ENCODE measurements around the gene POU6F2. TPM values are rescaled to one million over a fixed set of nuclear protein-coding genes. Genes with fewer than 3 reads are reported as not detected.

Gene POU6F2
- polyA plus RNA-seq, 2 of the 4 experiments (the other 2 are of a cell fraction) = not detected

- ChIA-PET CTCF (interaction anchor here (1.4 kb wide), 1 partner anchor 11 kb away, joined by 4 read pairs; no protein-coding TSS in a partner anchor), POLR2A (interaction anchor here (1.2 kb wide), 1 partner anchor 21 kb away, joined by 3 read pairs; the partner anchor contains the start of gene VPS41)
- 81% methylated on average over 7 of the region's 7 CpGs for WGBS (ENCODE audit: missing lambda C conversion rate)
- no peak overlapping the region for H3K4me3 ChIP-seq
- H3K4me2 ChIP-seq = peak overlapping the region; percentile 25; the same call in 2 of the 3 replicates
- DNase-seq (ENCODE audit: low read depth in 1 of 2, low spot score in 1 of 2) (peak in 1 of 2 experiments; percentile 20), FAIRE-seq (no peak), ATAC-seq (no peak)
- no peak for TF ChIP-seq RCOR1 (IDR thresholded peaks at IDR 0.05; ENCODE audit: low read depth, low read length)
- no peak for TF ChIP-seq NFE2L2 (conservative IDR thresholded peaks at IDR 0.05; ENCODE audit: low read length)
- TF ChIP-seq HES2 (IDR thresholded peaks at IDR 0.05) = no peak
- TF ChIP-seq RAD21 (conservative IDR thresholded peaks at IDR 0.05 in 1 of 2, IDR thresholded peaks at IDR 0.05 in 1 of 2) = no peak
- no peak for TF ChIP-seq RNF2 (IDR thresholded peaks at IDR 0.05; ENCODE audit: borderline replicate concordance, low read depth)
- TF ChIP-seq FOSL2 (IDR thresholded peaks at IDR 0.05) = no peak
- TF ChIP-seq FOSL2 (CRISPR knock-in tag; IDR thresholded peaks at IDR 0.05) = 0 out of 2 replicates have a peak, but pooled peaks have one; percentile 12
- H3K9me3 ChIP-seq = no peaks in the 10 kb centered on the region
- H3K4me1 ChIP-seq = peaks cover 9% of the 10 kb centered on the region; the same call in 1 of the 3 replicates
- H3K27ac ChIP-seq = 0 out of 6 replicates have a peak overlapping the region, but pooled peaks of 1 of the 2 experiments have one; percentile 11
Observed at GRCh38 chr7:38929460-38930171, 48.1 kb upstream of the POU6F2 start.

- 32% methylated on average over 6 of the region's 6 CpGs for WGBS (ENCODE audit: missing lambda C conversion rate)
- Histone ChIP-seq H3K4me3 (no peak overlapping the region), H3K9me3 (no peaks in the 10 kb centered on the region), H3K27ac (no peak overlapping the region), H3K4me1 (peaks cover 9% of the 10 kb centered on the region; the same call in 1 of the 3 replicates), H3K4me2 (peak overlapping the region; percentile 18)
- CTCF ChIA-PET = interaction anchor here (0.6 to 1.5 kb wide), 11 partner anchors 10 to 588 kb away, joined by 3 to 7 read pairs (median 4); no protein-coding TSS in a partner anchor
- peak; percentile 78 to 90; a peak in 4 of 6 replicates for ATAC-seq
- peak; percentile 70 for FAIRE-seq
- POLR2A ChIA-PET = no interaction called here
- TF ChIP-seq CHD2 (IDR thresholded peaks at IDR 0.05; ENCODE audit: low read length, partially characterized antibody) (no peak), REST (IDR thresholded peaks at IDR 0.05) (no peak), HOXA7 (CRISPR knock-in tag; IDR thresholded peaks at IDR 0.05) (no peak), CTCF (IDR thresholded peaks at IDR 0.05) (peak; percentile 90), SMC3 (IDR thresholded peaks at IDR 0.05) (peak; percentile 66), NFE2L2 (conservative IDR thresholded peaks at IDR 0.05; ENCODE audit: low read length) (no peak), RAD21 (conservative IDR thresholded peaks at IDR 0.05 in 1 of 2, IDR thresholded peaks at IDR 0.05 in 1 of 2) (peak; percentile 74 to 83), EP300 (IDR thresholded peaks at IDR 0.05) (no peak), HEYL (CRISPR knock-in tag; IDR thresholded peaks at IDR 0.05) (no peak), POLR2AphosphoS2 (conservative IDR thresholded peaks at IDR 0.05; ENCODE audit: low read length) (no peak), CBX2 (IDR thresholded peaks at IDR 0.05; ENCODE audit: borderline replicate concordance, low read depth) (no peak), POLR2A (IDR thresholded peaks at IDR 0.05; ENCODE audit: low read length) (no peak), NR3C1 (IDR thresholded peaks at IDR 0.05) (no peak), GATA3 (IDR thresholded peaks at IDR 0.05; ENCODE audit: borderline replicate concordance) (no peak), E2F6 (IDR thresholded peaks at IDR 0.05; ENCODE audit: borderline replicate concordance, low read depth) (no peak), FOSL2 (IDR thresholded peaks at IDR 0.05) (no peak), FOSL2 (CRISPR knock-in tag; IDR thresholded peaks at IDR 0.05) (no peak), RCOR1 (IDR thresholded peaks at IDR 0.05; ENCODE audit: low read depth, low read length) (no peak), ESRRA (IDR thresholded peaks at IDR 0.05; ENCODE audit: borderline replicate concordance, low read length) (no peak)
- DNase-seq (ENCODE audit: low read depth in 1 of 2, low spot score in 1 of 2) = peak; percentile 43 to 65
Observed at GRCh38 chr7:38932509-38933168, 45.1 kb upstream of the POU6F2 start.
